Body of pancreas (tissue), 4 donors: ENCODE measurements around the gene LGR4. TPM values are rescaled to one million over a fixed set of nuclear protein-coding genes. Genes with fewer than 3 reads are reported as not detected.
"Not testable (repeated sequence)": the region's sequence is repeated elsewhere in the genome, so short reads cannot be mapped to it uniquely, and the experiment has no call there.

Experiments
- ATAC-seq: fragments of 150-250 bp; one replicate; pipeline ENCODE4 v1.9.1; 2016
- DNase-seq, 4 donors: peaks; one replicate each; pipeline ENCODE4 v3.0.0-alpha.2; 2019
- H3K27ac ChIP-seq, 4 donors: fragments of 200-600 bp; sonication (generic); 1 replicate in 3 of 4; 2 replicates in 1 of 4; pipeline versions ENCODE4 v1.5.1 to v1.6.1; 2016 to 2019; ENCODE audit warnings: mild to moderate bottlenecking in 1 of 4, mixed read lengths in 1 of 4, moderate library complexity in 1 of 4
- H3K27me3 ChIP-seq, 2 donors: fragments of 200-600 bp; sonication (generic); one replicate each; pipeline ENCODE4 v1.6.0; 2016; ENCODE audit warnings: mild to moderate bottlenecking in 1 of 2
- H3K36me3 ChIP-seq, 2 donors: fragments of 200-600 bp; sonication (generic); replicated peaks in 1 of 2; 2 replicates each; pipeline ENCODE4 v1.5.1; 2016; ENCODE audit warnings: low read depth in 2 of 2; ENCODE audit not compliant: insufficient read depth in 1 of 2
- H3K4me1 ChIP-seq: fragments of 200-600 bp; sonication (generic); one replicate; pipeline ENCODE4 v1.6.0; 2016
- H3K4me3 ChIP-seq, 2 donors: fragments of 200-600 bp; sonication (generic); 1 replicate in 1 of 2; 2 replicates in 1 of 2; pipeline ENCODE4 v1.5.1; 2016 to 2019
- H3K9me3 ChIP-seq, 3 donors: fragments of 200-600 bp; sonication (generic); 1 replicate in 2 of 3; 2 replicates in 1 of 3; pipeline ENCODE4 v1.5.1; 2016
- POLR2A ChIP-seq, 3 donors: fragments of 450-650 bp; IDR thresholded peaks; one replicate each; pipeline ENCODE4 v1.6.1; 2016; ENCODE audit warnings: antibody characterized with exemption in 3 of 3, mild to moderate bottlenecking in 2 of 3
- WGBS, 2 donors: methylation state at CpG; one replicate each; pipeline ENCODE4 v1.1.5; 2017; 5-methylcytosine and 5-hydroxymethylcytosine counted together
- intact Hi-C: fragments of 100-400 bp; cut with DNase I; formaldehyde crosslinking; loops from one replicate; pipeline ENCODE4 v1.15.1; 2023
- microRNA-seq, 2 donors: library from miRNA; unstranded; fragments of <30 nt; microRNA quantifications; one replicate each; pipeline ENCODE4, GENCODE V29; 2016; ENCODE audit warnings: borderline number of aligned reads in 2 of 2, borderline replicate concordance in 2 of 2
- small RNA-seq: library from RNA; depleted of rRNA; stranded (forward); fragments of <200 nt; gene quantifications from one replicate; pipeline ENCODE3, GENCODE V24; 2016
- total RNA-seq, 2 donors: library from RNA; depleted of rRNA; stranded (reverse); fragments of >200 nt; gene quantifications; one replicate each; pipeline ENCODE4 v1.1.0, GENCODE V29; 2016
- TF ChIP-seq, protein P1 (sequence below), 7 experiments: fragments of 450-650 bp in 4 of 7; fragments of 200-600 bp in 3 of 7; sonication (generic) in 3 of 7; IDR thresholded peaks; one replicate each; pipeline ENCODE4 v1.5.1; 2016 to 2019; ENCODE audit warnings: antibody characterized with exemption in 7 of 7

Gene LGR4
- total RNA-seq, 2 donors from 2014 or later: 120 to 145 TPM

DNA sequence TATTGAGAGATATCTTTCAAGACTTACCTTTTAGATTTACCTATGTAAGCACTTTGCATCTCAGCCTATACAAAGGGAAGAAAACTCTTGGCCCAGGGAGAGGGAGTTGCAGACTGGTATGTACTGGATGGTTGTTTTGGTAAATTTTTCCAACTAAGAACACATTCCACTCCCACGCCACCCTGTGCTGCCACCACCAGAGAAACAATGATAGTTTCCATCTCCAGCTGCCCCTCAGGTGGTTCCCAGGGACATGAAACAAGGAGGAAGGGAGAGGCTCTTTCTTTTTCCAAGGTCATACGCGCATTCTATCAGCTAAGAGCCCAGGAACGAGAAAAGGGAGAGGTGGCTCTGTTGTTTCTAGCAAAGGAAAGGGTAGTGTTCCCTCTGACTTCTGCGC, 144.0 kb downstream of the LGR4 start:
- no peak for DNase-seq
- H3K36me3 ChIP-seq: no peaks in the 10 kb centered on the region
- WGBS, 2 donors: 62 to 67% methylated on average over 5 of the region's 5 CpGs
- no peaks in the 10 kb centered on the region for H3K27me3 ChIP-seq
- H3K9me3 ChIP-seq: no peaks in the 10 kb centered on the region
- peaks cover 5% of the 10 kb centered on the region for H3K4me1 ChIP-seq
- ATAC-seq: no peak
- H3K27ac ChIP-seq: no peak overlapping the region
- TF ChIP-seq, protein P1, sequence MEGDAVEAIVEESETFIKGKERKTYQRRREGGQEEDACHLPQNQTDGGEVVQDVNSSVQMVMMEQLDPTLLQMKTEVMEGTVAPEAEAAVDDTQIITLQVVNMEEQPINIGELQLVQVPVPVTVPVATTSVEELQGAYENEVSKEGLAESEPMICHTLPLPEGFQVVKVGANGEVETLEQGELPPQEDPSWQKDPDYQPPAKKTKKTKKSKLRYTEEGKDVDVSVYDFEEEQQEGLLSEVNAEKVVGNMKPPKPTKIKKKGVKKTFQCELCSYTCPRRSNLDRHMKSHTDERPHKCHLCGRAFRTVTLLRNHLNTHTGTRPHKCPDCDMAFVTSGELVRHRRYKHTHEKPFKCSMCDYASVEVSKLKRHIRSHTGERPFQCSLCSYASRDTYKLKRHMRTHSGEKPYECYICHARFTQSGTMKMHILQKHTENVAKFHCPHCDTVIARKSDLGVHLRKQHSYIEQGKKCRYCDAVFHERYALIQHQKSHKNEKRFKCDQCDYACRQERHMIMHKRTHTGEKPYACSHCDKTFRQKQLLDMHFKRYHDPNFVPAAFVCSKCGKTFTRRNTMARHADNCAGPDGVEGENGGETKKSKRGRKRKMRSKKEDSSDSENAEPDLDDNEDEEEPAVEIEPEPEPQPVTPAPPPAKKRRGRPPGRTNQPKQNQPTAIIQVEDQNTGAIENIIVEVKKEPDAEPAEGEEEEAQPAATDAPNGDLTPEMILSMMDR (IDR thresholded peaks at IDR 0.05): no peak
- TF ChIP-seq POLR2A (IDR thresholded peaks at IDR 0.05): no peak
- intact Hi-C loops: no loop called here
- H3K4me3 ChIP-seq: no peak overlapping the region

DNA sequence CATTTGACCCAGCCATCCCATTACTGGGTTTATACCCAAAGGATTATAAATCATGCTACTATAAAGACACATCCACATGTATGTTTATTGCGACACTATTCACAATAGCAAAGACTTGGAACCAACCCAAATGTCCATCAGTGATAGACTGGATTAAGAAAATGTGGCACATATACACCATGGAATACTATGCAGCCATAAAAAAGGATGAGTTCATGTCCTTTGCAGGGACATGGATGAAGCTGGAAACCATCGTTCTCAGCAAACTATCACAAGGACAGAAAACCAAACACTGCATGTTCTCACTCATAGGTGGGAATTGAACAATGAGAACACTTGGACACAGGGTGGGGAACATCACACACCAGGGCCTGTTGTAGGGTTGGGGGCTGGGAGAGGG, 145.5 kb downstream of the LGR4 start:
- H3K27ac ChIP-seq, DNase-seq, H3K9me3 ChIP-seq, H3K27me3 ChIP-seq, ATAC-seq, intact Hi-C loops, H3K4me1 ChIP-seq, H3K4me3 ChIP-seq, H3K36me3 ChIP-seq: not testable (repeated sequence)
- 100% methylated on average over 1 to 2 of the region's 2 CpGs for WGBS, 2 donors

DNA sequence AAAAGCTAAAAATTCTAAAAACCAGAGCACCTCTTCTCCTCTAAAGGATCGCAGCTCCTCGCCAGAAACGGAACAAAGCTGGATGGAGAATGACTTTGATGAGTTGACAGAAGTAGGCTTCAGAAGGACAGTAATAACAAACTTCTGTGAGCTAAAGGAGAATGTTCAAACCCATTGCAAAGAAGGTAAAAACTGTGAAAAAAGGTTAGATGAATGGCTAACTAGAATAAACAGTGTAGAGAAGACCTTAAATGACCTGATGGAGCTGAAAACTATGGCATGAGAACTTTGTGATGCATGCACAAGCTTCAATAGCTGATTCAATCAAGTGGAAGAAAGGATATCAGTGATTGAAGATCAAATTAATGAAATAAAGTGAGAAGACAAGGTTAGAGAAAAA, 150.4 kb downstream of the LGR4 start:
- H3K9me3 ChIP-seq, ATAC-seq, H3K27ac ChIP-seq, DNase-seq, H3K27me3 ChIP-seq, H3K4me3 ChIP-seq, H3K4me1 ChIP-seq, intact Hi-C loops, H3K36me3 ChIP-seq: not testable (repeated sequence)
- 76 to 98% methylated on average over 3 of the region's 3 CpGs for WGBS, 2 donors

DNA sequence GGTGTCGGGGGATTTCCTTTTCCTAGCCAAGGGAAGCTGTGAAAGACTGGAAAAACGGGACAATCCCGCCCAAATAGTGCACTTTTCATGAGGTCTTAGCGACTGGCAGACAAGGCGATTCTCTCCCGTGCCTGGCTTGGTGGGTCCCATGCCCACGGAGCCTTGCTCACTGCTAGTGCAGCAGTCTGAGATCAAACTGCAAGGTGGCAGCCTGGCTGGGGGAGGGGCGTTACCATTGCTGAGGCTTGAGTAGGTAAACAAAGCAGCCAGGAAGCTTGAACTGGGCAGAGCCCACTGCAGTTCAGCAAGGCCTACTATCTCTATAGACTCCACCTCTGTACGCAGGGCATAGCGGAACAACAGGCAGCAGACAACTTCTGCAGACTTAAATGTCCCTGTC, 151.2 kb downstream of the LGR4 start:
- H3K27me3 ChIP-seq, H3K27ac ChIP-seq, H3K4me3 ChIP-seq, intact Hi-C loops, H3K36me3 ChIP-seq, ATAC-seq, H3K4me1 ChIP-seq, H3K9me3 ChIP-seq: not testable (repeated sequence)
- DNase-seq: peak in 1 of 4 donors; percentile 18
- WGBS, 2 donors: 91 to 95% methylated on average over 10 of the region's 10 CpGs

DNA sequence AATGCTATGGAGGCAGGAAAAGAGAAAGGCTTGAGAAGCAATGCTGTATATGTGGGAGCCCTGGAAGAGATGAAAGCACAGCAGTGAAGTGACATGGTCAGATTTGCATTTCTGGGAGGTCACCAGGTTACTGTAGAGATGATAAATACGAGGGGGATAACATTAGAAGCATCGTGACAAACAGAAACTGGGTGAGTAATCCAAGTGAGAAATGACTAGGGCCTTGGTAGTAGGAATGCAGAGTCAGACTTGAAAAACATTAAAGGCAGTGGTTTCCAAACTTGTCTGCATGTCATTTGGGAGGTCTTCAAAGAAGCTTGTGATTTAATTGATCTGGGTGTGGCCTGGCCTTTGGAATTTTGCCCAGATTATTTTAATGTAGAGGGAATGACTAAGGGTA, 153.5 kb downstream of the LGR4 start:
- H3K27ac ChIP-seq: peak overlapping the region in 1 of 4 donors; percentile 35
- ATAC-seq: no peak
- H3K4me3 ChIP-seq: no peak overlapping the region
- WGBS, 2 donors: 42 to 46% methylated on average over 2 of the region's 2 CpGs
- H3K27me3 ChIP-seq: no peaks in the 10 kb centered on the region
- H3K4me1 ChIP-seq: peaks cover 8% of the 10 kb centered on the region
- no peak for TF ChIP-seq POLR2A (IDR thresholded peaks at IDR 0.05)
- TF ChIP-seq, protein P1 (IDR thresholded peaks at IDR 0.05): no peak
- no peaks in the 10 kb centered on the region for H3K9me3 ChIP-seq
- no peak for DNase-seq
- intact Hi-C loops: no loop called here
- H3K36me3 ChIP-seq: no peaks in the 10 kb centered on the region

DNA sequence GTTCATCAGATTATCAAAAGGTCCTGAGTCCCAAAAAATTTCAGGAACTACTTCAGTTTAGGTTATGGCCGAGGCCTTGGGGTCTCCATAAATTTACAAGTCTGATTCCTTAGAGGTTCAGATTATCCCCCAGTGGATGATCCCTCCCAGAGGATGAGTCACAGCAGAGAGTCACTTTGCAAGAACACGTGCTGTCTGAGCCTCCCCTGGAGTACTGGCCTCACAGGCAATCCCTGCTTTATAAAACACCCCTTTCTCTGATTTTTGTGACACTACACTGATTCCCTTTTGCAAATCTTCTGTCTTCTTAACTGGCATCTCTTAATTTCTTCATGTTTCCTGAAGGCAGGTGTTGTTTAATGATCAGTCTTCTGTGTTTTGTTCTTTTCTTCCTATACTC, 154.8 kb downstream of the LGR4 start:
- TF ChIP-seq POLR2A (IDR thresholded peaks at IDR 0.05): no peak
- TF ChIP-seq, protein P1 (IDR thresholded peaks at IDR 0.05): no peak
- no peaks in the 10 kb centered on the region for H3K36me3 ChIP-seq
- no peak overlapping the region for H3K4me3 ChIP-seq
- peaks cover 16% of the 10 kb centered on the region for H3K4me1 ChIP-seq
- H3K27ac ChIP-seq: no peak overlapping the region
- ATAC-seq (no peak), DNase-seq (no peak)
- intact Hi-C loops: no loop called here
- H3K9me3 ChIP-seq: no peaks in the 10 kb centered on the region
- no peaks in the 10 kb centered on the region for H3K27me3 ChIP-seq
- 82 to 91% methylated on average over 2 of the region's 2 CpGs for WGBS, 2 donors

Small RNA genes within 50 kb of the gene (microRNA-seq; reads per million reads assigned to microRNA genes)
- gene MIR8087: 0 reads per million in 2 donors

Small RNA genes within 50 kb of the gene (small RNA-seq; reads per million reads assigned to genes)
- not detected for gene AC100771.1
- not detected for gene MIR8087
- not detected for gene RNA5SP339

Other genes starting within 250 kb of the LGR4 start
- 1 to 10 TPM; 3.6 to 5.9 TPM for gene CCDC34, start 109.6 kb downstream of the LGR4 start, total RNA-seq
- gene LIN7C, start 34.0 kb upstream of the LGR4 start, total RNA-seq: 10 to 100 TPM; 17.5 to 27.8 TPM
- gene BDNF, start 227.7 kb upstream of the LGR4 start, total RNA-seq: not detected